ENCODE results near the gene KCNIP2.

GRCh38 chr10:101783736-101784118, 59.9 kb downstream of the KCNIP2 start:
- TF ChIP-seq CTCF (conservative IDR thresholded peaks at IDR 0.05; ENCODE audit: low read depth, low read length) (no peak), BHLHE40 (IDR thresholded peaks at IDR 0.05; ENCODE audit: low read depth, low read length) (no peak), POLR2A (IDR thresholded peaks at IDR 0.05; ENCODE audit: low read depth, low read length) (no peak), CHD1 (IDR thresholded peaks at IDR 0.05; ENCODE audit: low read depth, low read length) (no peak), RFX5 (IDR thresholded peaks at IDR 0.05; ENCODE audit: low read depth, low read length) (no peak), MAZ (IDR thresholded peaks at IDR 0.05; ENCODE audit: borderline replicate concordance, low read depth, low read length) (no peak), NFE2L2 (IDR thresholded peaks at IDR 0.05; ENCODE audit: low read depth, low read length) (no peak), RAD21 (IDR thresholded peaks at IDR 0.05; ENCODE audit: low read length) (no peak), ELK1 (IDR thresholded peaks at IDR 0.05; ENCODE audit: borderline replicate concordance, low read depth, low read length) (no peak), USF2 (IDR thresholded peaks at IDR 0.05; ENCODE audit: low read depth, low read length) (no peak), MXI1 (IDR thresholded peaks at IDR 0.05; ENCODE audit: borderline replicate concordance, low read depth, low read length) (no peak), MAFK (IDR thresholded peaks at IDR 0.05; ENCODE audit: low read depth, low read length) (no peak)

Data from IMR-90 (cell line).